ENCODE data around the gene CAMK1D.

CAMK1D gene

DNA sequence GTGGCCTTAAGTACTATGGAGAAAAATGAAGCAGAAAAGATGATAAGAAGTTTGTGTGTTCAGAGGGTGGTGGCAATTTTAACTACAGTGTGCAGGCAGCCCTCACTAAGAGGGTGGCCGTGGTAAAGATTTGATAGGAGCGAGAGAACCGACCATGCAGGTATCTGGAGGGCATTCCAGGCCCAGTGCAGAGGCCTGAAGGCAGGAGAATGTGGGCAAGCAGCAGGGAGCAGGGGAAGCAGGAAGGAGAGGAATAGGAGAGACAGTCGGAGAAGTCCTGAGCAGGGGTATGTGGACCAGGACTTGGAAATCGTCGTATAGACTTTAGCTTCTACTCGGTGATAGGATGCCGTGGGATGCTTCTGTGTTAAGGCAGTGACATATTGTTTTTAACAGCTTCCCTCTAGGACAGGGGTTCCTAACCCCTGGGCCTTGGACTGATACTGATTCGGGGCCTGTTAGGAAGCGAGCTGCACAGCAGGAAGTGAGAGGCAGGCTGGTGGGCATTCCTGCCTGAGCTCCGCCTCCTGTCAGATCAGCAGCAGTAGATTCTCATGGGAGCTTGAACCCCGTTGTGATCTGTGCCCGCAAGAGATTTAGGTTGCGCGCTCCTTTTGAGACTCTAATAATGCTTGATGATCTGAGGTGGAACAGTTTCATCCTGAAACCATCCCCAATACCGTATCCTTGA, 425.0 kb downstream of the CAMK1D start:
- DNase-seq = no peak

DNA sequence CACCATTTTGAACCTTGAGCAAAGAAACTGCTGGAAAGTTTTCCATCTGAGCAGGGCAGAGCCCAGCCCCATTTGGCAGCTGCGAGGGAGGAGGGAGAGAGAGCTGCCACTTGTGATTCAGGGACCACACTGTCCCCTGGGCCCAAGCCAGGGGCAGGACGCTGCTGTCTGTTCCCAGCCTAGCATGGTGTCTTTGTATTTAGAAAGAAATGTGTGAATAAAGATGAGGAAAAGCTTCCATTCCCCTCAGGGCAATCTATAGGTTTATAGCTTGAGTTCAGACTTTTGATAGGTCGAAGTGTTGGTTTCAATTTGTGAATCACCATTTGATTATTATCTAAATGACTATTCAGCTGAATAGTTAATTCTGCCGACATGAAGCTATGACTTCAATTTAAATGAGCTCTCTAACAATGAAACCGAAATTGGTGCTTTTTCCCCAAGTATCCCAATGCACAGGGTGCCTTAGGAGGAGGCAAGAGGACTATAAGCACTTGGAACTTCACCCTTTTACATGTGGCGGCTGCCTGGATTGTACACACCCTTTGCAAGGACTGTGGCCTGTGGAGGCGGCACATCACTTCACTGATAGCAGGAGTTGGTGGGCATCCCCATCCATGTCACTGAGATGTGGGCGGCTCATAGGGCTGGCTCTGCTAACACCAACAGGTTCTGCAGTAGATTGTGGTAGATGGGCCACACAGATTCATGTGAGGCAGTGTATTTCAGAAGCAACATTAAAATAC, 428.7 kb downstream of the CAMK1D start:
- no peak for DNase-seq

- DNase-seq = peak; percentile 16
Measured at GRCh38 chr10:12780634-12781601, 431.6 kb downstream of the CAMK1D start.

DNA sequence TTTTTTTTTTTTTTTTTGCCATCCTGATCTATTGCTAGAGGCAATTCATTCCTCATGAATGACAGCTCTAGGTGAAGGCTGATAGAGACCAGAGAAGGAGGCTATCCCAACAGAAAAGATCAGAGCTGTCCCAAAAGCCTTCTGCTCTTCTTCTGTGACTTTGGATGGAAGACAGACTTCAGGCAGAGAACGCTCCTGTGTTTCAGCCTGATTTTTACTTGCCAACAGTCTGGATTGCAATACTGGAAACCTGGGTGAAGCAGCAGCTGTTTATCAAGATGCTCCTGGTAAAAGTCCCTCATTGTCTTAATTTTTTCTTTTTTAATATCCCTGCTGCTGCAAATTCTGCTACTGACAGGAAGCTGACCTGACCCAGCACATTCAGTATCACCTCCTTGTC, 432.6 kb downstream of the CAMK1D start:
- no peak for DNase-seq

GRCh38 chr10:12782537-12782936, 433.2 kb downstream of the CAMK1D start:
- DNase-seq = peak; percentile 28

DNA sequence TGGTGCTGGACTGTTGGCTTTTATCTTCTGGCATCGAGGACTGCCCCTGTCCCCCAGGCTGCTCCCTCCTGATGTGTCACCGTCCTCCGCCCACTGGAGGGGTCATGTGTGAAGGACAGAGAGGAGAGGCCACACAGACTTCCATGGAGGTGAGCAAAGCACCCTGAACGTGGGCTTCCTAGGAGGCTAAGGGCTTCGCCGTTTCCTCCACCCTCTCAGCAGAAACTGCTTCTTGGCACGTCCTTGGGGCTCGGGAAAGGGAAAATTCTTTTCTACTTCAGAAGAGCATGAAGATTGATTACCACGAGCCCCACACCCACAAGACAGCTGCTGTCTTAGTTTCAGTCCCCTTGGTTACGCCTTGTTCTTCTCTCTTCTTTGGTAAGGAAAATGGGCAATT, 433.9 kb downstream of the CAMK1D start:
- DNase-seq = no peak

DNA sequence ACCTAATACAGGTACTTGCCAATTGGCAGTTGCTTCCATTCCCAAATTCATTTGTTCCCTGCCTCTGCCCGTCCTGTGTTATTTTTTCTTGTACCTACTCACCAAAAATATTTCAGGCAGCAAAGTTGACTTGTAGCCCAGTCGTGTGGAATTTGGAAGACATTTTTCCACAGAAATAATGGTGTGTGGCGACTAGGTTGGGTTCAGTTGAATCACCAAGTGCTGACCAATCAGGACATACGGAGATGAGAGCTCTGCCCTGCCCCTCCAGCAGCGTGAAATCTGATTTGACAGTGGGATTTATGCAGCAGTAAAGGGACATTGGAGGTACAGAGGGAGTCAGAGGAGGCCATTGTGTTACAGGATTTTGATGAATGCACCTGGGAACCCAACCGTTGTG, 435.3 kb downstream of the CAMK1D start:
- no peak for DNase-seq

GRCh38 chr10:12785415-12785831, 436.1 kb downstream of the CAMK1D start:
- no peak for DNase-seq

GRCh38 chr10:12787297-12787696, 437.9 kb downstream of the CAMK1D start:
- DNase-seq = no peak

- no peak for DNase-seq
Measured at GRCh38 chr10:12788277-12788676, 438.9 kb downstream of the CAMK1D start.

DNA sequence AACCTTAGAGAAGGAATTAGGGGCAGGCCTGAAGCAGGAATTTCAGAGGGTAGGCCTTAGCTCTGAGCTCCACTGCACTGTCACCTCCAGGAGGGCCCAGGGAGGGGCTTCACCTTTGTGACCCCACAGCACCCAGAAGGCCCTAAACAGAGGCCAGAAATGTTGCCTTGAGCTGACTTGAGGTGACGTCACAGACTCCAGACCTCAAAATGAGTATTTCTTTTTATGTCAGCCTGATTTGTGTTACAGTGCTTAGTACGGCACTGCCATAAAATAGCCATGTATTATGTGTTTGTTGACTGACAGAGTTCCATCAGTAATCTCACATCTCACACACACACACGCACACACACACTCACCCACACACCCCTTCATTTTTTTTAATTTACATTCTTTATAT, 440.9 kb downstream of the CAMK1D start:
- no peak for DNase-seq

DNA sequence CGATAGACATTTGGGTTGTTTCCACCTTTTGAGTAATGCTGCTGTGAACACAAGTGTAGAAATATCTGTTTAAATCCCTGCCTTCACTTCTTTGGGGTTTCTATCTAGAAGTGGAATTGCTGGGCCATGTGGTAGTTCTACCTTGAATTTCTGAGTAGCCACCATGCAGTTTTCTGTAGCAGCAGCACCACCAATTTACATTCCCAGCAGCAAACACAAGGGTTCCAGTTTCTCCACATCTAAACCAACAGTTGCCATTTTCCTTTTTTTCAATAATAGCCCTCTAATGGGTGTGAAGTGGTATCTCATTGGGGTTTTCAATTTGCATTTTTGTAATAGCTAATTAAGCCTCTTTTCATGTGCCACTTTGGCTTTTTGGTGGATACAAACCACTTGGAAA, 442.4 kb downstream of the CAMK1D start:
- DNase-seq = no peak

GRCh38 chr10:12792889-12793556, 443.7 kb downstream of the CAMK1D start:
- no peak for DNase-seq

DNA sequence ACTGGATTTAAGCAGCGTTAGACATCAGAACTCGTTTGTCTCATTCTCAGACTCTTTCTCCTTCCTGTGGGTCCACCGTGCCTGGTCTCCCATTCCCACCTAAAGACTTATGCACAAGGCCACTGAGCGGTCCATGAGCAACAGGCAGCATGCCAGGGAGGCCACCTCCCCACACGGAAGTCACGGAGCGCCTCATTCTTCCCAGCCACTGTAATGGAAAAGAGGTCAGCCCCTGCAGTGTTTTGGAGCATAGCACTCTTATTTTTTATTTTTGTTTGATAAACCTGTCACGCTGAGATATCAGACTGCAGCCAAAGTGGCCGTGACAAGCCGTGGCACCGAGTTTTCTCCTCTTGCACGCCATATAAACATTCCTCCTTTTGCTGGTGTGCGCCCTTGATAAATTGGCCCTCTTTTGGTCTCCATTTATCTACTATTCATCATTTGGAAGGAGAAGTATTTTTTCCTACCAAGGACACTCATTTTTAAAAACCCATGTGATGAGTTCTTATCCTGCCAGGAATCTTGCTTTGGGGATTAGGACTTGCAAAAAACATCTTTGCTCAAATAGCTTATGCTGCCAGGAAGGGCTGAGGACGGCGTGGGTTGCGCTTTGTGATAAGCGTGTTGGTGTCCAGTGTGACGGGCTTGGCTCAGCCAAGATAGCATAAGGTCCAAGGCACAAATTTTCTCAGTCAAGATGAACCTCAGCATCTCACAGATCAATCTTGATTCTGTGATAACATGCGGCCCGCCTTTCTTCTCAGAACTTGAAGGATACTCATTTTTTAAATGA, 446.2 kb downstream of the CAMK1D start:
- no peak for DNase-seq

- DNase-seq = peak; percentile 45
Measured at GRCh38 chr10:12796401-12797160, 447.2 kb downstream of the CAMK1D start.

GRCh38 chr10:12797471-12798262, 448.3 kb downstream of the CAMK1D start:
- DNase-seq = peak; percentile 29

GRCh38 chr10:12799144-12799543, 449.8 kb downstream of the CAMK1D start:
- no peak for DNase-seq

DNA sequence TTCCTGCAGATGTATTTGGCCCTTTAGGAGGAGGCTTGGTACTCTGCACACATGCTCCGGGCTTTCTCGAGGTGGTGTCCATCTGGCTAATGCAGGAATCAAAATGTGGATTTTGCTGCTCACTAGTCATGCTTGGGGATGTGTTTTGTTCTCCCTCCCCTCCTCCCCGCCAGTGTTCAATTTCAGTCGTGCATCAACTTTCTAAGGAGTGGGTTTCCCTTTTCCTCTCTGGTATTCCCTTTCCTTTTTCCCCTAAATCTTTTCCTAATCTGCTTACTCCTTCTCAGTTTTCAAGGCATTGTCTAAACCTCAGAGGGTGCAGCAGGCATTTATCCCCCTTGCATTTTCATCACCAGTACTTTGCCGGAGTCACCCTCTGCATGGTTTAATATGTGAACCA, 450.4 kb downstream of the CAMK1D start:
- DNase-seq = no peak

GRCh38 chr10:12800302-12800701, 451.0 kb downstream of the CAMK1D start:
- no peak for DNase-seq

Data from fibroblast of skin of scalp (primary cell).